Breast epithelium (tissue), 4 donors: ENCODE results near the gene MT1M. TPM values are rescaled to one million over a fixed set of nuclear protein-coding genes. Genes with fewer than 3 reads are reported as not detected.
A peak's percentile ranks its signal among the peaks of the same experiment; 100 is the strongest.
"Not testable (repeated sequence)": the region's sequence is repeated elsewhere in the genome, so short reads cannot be mapped to it uniquely, and the experiment has no call there.

Source experiments
- DNase-seq, 2 donors: peaks; one replicate each; pipeline ENCODE4 v3.0.0-alpha.2; 2019; ENCODE audit warnings: low spot score in 2 of 2
- H3K27ac ChIP-seq, 2 donors: fragments of 200-600 bp; sonication (generic) in 1 of 2; one replicate each; pipeline ENCODE4 v1.5.1; 2016 to 2019; ENCODE audit warnings: mild to moderate bottlenecking in 1 of 2
- H3K27me3 ChIP-seq, 2 donors: fragments of 200-600 bp; sonication (generic) in 1 of 2; one replicate each; pipeline versions ENCODE4 v1.5.1 to v1.6.0; 2017 to 2019; ENCODE audit warnings: control low read depth in 1 of 2, mild to moderate bottlenecking in 1 of 2
- H3K36me3 ChIP-seq: fragments of 200-600 bp; one replicate; pipeline ENCODE4 v1.5.1; 2019
- H3K4me1 ChIP-seq, 2 donors: fragments of 200-600 bp; sonication (generic); one replicate each; pipeline ENCODE4 v1.5.1; 2016 to 2019; ENCODE audit warnings: control low read depth in 1 of 2
- H3K4me3 ChIP-seq, 3 donors: fragments of 200-600 bp; sonication (generic); 1 replicate in 2 of 3; 2 replicates in 1 of 3; pipeline ENCODE4 v1.5.1; 2016 to 2019; ENCODE audit warnings: mild to moderate bottlenecking in 3 of 3, moderate library complexity in 2 of 3
- H3K9me3 ChIP-seq, 2 donors: fragments of 200-600 bp; sonication (generic) in 1 of 2; one replicate each; pipeline ENCODE4 v1.5.1; 2016 to 2019; ENCODE audit warnings: control low read depth in 1 of 2
- POLR2A ChIP-seq: fragments of 450-650 bp; IDR thresholded peaks from one replicate; pipeline ENCODE4 v1.6.1; 2016; ENCODE audit warnings: antibody characterized with exemption, mild to moderate bottlenecking, moderate library complexity
- POLR2AphosphoS5 ChIP-seq, 3 donors: sonication (generic); formaldehyde crosslinking; IDR thresholded peaks; one replicate each; pipeline ENCODE4 v1.6.1; 2017; ENCODE audit warnings: antibody characterized with exemption in 3 of 3
- intact Hi-C: fragments of 100-400 bp; cut with DNase I; formaldehyde crosslinking; loops from one replicate; pipeline ENCODE4 v1.15.1; 2023; ENCODE audit warnings: low total_unique reads
- total RNA-seq, 3 donors: library from RNA; depleted of rRNA; stranded (reverse); fragments of >200 nt; gene quantifications; one replicate each; pipeline ENCODE4 v1.1.0, GENCODE V29; 2016
- TF ChIP-seq, protein P1 (sequence below), 3 donors: fragments of 450-650 bp; IDR thresholded peaks; one replicate each; pipeline ENCODE4 v1.5.1; 2016 to 2017; ENCODE audit warnings: antibody characterized with exemption in 3 of 3, mild to moderate bottlenecking in 3 of 3, moderate library complexity in 3 of 3

MT1M gene
- total RNA-seq, 3 donors from 2014 or later: 42.9 to 120 (median 46.0) TPM

GRCh38 chr16:56618138-56618537 lies 14.3 kb upstream of the MT1M start:
- Histone ChIP-seq H3K27ac (peak overlapping the region in 1 of 2 donors; percentile 48), H3K36me3 (no peaks in the 10 kb centered on the region), H3K9me3 (no peaks in the 10 kb centered on the region), H3K27me3 (no peaks in the 10 kb centered on the region), H3K4me3 (peak overlapping the region in 2 of 3 donors; percentile 47 to 63), H3K4me1 (no peaks in the 10 kb centered on the region)
- TF ChIP-seq, protein P1, sequence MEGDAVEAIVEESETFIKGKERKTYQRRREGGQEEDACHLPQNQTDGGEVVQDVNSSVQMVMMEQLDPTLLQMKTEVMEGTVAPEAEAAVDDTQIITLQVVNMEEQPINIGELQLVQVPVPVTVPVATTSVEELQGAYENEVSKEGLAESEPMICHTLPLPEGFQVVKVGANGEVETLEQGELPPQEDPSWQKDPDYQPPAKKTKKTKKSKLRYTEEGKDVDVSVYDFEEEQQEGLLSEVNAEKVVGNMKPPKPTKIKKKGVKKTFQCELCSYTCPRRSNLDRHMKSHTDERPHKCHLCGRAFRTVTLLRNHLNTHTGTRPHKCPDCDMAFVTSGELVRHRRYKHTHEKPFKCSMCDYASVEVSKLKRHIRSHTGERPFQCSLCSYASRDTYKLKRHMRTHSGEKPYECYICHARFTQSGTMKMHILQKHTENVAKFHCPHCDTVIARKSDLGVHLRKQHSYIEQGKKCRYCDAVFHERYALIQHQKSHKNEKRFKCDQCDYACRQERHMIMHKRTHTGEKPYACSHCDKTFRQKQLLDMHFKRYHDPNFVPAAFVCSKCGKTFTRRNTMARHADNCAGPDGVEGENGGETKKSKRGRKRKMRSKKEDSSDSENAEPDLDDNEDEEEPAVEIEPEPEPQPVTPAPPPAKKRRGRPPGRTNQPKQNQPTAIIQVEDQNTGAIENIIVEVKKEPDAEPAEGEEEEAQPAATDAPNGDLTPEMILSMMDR (IDR thresholded peaks at IDR 0.05): no peak
- TF ChIP-seq POLR2A (no peak), POLR2AphosphoS5 (IDR thresholded peaks at IDR 0.05) (no peak)
- no peak for DNase-seq
- intact Hi-C loops: no loop called here

GRCh38 chr16:56620339-56620897 lies 12.0 kb upstream of the MT1M start:
- Histone ChIP-seq H3K27me3 (no peaks in the 10 kb centered on the region), H3K4me3 (no peak overlapping the region), H3K4me1 (no peaks in the 10 kb centered on the region), H3K27ac (no peak overlapping the region), H3K36me3 (no peaks in the 10 kb centered on the region), H3K9me3 (no peaks in the 10 kb centered on the region)
- intact Hi-C loops: no loop called here
- no peak for DNase-seq
- TF ChIP-seq POLR2AphosphoS5 (IDR thresholded peaks at IDR 0.05): no peak
- no peak for TF ChIP-seq POLR2A
- TF ChIP-seq, protein P1 (IDR thresholded peaks at IDR 0.05): no peak

GRCh38 chr16:56621665-56622445 lies 10.6 kb upstream of the MT1M start:
- H3K4me1 ChIP-seq, DNase-seq, H3K27ac ChIP-seq, H3K27me3 ChIP-seq, H3K9me3 ChIP-seq, H3K4me3 ChIP-seq, intact Hi-C loops, H3K36me3 ChIP-seq: not testable (repeated sequence)

DNA sequence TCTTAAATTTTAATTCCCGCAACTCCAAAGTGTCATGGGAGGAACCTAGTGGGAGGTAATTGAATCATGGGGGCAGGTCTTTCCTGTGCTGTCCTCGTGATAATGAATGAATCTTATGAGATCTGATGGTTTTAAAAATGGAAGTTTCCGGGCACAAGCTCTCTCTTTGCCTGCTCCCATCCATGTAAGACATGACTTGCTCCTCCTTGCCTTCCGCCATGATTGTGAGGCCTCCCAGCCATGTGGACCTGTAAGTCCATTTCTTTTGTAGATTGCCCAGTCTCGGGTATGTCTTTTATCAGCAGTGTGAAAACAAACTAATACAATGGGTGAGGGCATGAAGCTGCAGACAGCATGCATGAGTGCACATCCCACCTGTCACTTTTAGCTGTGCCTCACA lies 9.3 kb upstream of the MT1M start:
- H3K27ac ChIP-seq, H3K4me3 ChIP-seq, H3K4me1 ChIP-seq, H3K27me3 ChIP-seq, H3K36me3 ChIP-seq, H3K9me3 ChIP-seq, DNase-seq, intact Hi-C loops: not testable (repeated sequence)

- no peaks in the 10 kb centered on the region for H3K9me3 ChIP-seq
- no peaks in the 10 kb centered on the region for H3K36me3 ChIP-seq
- H3K27me3 ChIP-seq: no peaks in the 10 kb centered on the region
- H3K4me1 ChIP-seq: no peaks in the 10 kb centered on the region
- no peak overlapping the region for H3K27ac ChIP-seq
- H3K4me3 ChIP-seq: no peak overlapping the region
- DNase-seq: no peak
- intact Hi-C loops: no loop called here
- TF ChIP-seq POLR2A (no peak), POLR2AphosphoS5 (IDR thresholded peaks at IDR 0.05) (no peak)
- TF ChIP-seq, protein P1 (IDR thresholded peaks at IDR 0.05): no peak
Measured at GRCh38 chr16:56623637-56624036, 8.8 kb upstream of the MT1M start.

GRCh38 chr16:56625140-56625942 lies 7.1 kb upstream of the MT1M start, which contains the start of gene MT1E:
TSS of gene MT1E (plus strand) at chr16:56625781. CDS start at chr16:56625852, 71 bp downstream.
- Histone ChIP-seq H3K9me3 (no peaks in the 10 kb centered on the region), H3K4me3 (peak within 1 kb of the TSS; percentile 50 to 73 (median 72)), H3K27me3 (no peaks in the 10 kb centered on the region), H3K36me3 (no peaks in the 10 kb centered on the region), H3K27ac (peak within 1 kb of the TSS; percentile 87 to 97), H3K4me1 (no peaks in the 10 kb centered on the region)
- intact Hi-C loops: no loop called here
- peak; percentile 83 to 84 for DNase-seq
- TF ChIP-seq, protein P1 (IDR thresholded peaks at IDR 0.05): no peak
- TF ChIP-seq POLR2A (peak; percentile 80), POLR2AphosphoS5 (IDR thresholded peaks at IDR 0.05) (peak; percentile 89 to 99 (median 95))
